Ammon's horn (tissue), 1 donor: ENCODE measurements around the gene ELOVL5.
A peak's percentile ranks its signal among the peaks of the same experiment; 100 is the strongest.
"Not testable (repeated sequence)": the region's sequence is repeated elsewhere in the genome, so short reads cannot be mapped to it uniquely, and the experiment has no call there.

Experiments used
- DNase-seq: peaks from one replicate; pipeline ENCODE4 v3.0.0-alpha.2; 2016; ENCODE audit warnings: low spot score

The ELOVL5 gene

GRCh38 chr6:53304953-53305352 is 43.8 kb downstream of the ELOVL5 start:
- DNase-seq, result not testable (repeated sequence)

- DNase-seq, result no peak
Measured at GRCh38 chr6:53302678-53303360, 45.9 kb downstream of the ELOVL5 start.

GRCh38 chr6:53301801-53302537 is 46.8 kb downstream of the ELOVL5 start:
- no peak for DNase-seq

- DNase-seq, result peak; percentile 85
Measured at GRCh38 chr6:53300656-53301551, 47.8 kb downstream of the ELOVL5 start.

GRCh38 chr6:53299331-53300005 is 49.3 kb downstream of the ELOVL5 start:
- DNase-seq, result peak; percentile 36

- no peak for DNase-seq
Measured at GRCh38 chr6:53297004-53297403, 51.7 kb downstream of the ELOVL5 start.

- no peak for DNase-seq
Measured at GRCh38 chr6:53295176-53295575, 53.6 kb downstream of the ELOVL5 start.

GRCh38 chr6:53294611-53295010 is 54.1 kb downstream of the ELOVL5 start:
- DNase-seq, result no peak

GRCh38 chr6:53294095-53294494 is 54.7 kb downstream of the ELOVL5 start:
- no peak for DNase-seq

- no peak for DNase-seq
Measured at GRCh38 chr6:53293691-53294090, 55.1 kb downstream of the ELOVL5 start.

- DNase-seq, result no peak
Measured at GRCh38 chr6:53290537-53291510, 57.9 kb downstream of the ELOVL5 start.

GRCh38 chr6:53287336-53288225 is 61.2 kb downstream of the ELOVL5 start:
- peak; percentile 75 for DNase-seq

- DNase-seq, result no peak
Measured at GRCh38 chr6:53284901-53285300, 63.8 kb downstream of the ELOVL5 start.

GRCh38 chr6:53282741-53283140 is 66.0 kb downstream of the ELOVL5 start:
- DNase-seq, result peak; percentile 60

- no peak for DNase-seq
Measured at GRCh38 chr6:53282234-53282633, 66.5 kb downstream of the ELOVL5 start.

GRCh38 chr6:53281518-53282215 is 67.1 kb downstream of the ELOVL5 start:
- DNase-seq, result no peak

- DNase-seq, result no peak
Measured at GRCh38 chr6:53280207-53280606, 68.5 kb downstream of the ELOVL5 start.

- DNase-seq, result no peak
Measured at GRCh38 chr6:53279293-53279692, 69.5 kb downstream of the ELOVL5 start.

- DNase-seq, result no peak
Measured at GRCh38 chr6:53273370-53273769, 75.4 kb downstream of the ELOVL5 start.
